NOMO-1 (cell line): ENCODE measurements around the gene MYO5B.

Source experiments
- DNase-seq, 2 experiments: peaks; one replicate each; lab custom pipeline; 2025; ENCODE audit not compliant: unreplicated experiment in 2 of 2; lab: John Stamatoyannopoulos, UW

The MYO5B gene

GRCh38 chr18:50075772-50076171, 119.2 kb downstream of the MYO5B start:
- DNase-seq: no peak

DNA sequence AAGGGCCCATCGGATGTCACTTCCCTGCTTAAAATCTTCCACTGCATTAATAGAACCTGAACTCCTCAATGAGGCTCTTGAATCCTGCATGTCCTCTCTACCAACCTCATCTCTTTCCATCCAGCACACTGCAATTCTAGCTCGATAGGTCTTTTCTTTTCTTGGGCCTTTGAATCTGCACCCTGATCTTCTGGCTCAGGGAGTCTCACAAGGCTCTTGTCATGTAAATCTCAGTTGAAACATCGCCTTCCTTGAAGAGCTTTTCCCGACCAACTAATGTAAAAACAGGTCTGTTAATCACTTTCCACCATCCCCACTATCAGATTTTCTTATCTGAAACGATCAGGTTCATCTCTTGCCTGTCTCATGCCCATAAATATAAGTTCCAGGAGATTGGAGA, 120.5 kb downstream of the MYO5B start:
- DNase-seq: no peak

- DNase-seq: no peak
Observed at GRCh38 chr18:50073319-50073718, 121.6 kb downstream of the MYO5B start.

DNA sequence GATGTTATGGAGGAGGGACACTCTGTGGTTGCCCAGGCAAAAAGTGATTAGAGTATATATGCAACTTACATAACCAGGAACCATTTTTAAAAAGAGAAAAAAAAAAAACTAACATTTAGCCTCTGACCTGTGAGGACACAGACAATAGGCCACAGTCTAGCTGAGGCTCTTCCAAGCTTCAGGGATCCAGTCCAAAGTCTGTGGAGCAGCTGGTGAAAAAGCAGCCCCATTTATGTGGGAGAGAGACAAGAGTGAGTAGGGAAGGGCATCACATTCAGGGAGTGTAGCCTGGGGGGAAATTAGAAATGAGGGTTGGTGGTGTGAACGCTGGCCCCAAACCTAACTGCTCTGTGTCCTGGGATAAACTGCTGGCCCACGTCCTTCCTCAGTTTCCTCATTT, 122.8 kb downstream of the MYO5B start:
- DNase-seq: no peak

DNA sequence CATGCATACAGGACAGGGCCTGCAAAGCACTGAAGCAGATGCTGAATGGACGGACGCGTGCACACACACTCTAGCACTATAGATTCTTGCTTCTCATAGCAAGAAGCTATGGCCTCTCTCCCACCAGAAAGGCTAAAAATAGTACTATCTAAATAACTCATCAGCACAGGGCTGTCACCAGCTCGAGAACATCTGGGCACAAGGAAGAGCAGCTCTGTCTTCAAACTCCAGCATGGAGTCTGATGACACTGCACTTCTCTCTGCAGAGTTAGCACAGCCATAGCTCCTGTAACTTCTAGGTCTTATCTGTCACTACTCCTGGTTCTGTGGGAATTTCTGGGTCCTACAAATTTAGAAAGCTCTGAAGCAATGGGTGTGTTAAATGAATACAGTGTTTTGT, 123.5 kb downstream of the MYO5B start:
- DNase-seq: no peak

DNA sequence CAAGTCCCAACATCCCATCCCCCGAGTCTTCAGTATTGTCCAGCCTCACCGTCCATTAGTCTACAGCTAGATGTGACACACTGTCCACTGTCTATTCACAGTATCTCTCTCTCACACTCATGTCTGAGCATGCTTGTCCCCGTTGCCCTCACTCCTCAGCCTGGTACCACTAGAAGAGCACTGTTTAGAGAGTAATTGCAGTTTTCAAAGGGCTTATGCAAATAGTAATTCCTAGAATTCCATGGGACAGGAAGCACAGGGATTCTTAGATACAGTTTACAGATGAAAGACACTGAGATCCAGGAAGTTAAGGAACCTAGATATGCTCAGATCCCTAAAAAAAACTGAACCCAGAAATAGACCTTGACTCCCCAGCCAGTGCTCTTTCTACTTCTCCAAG, 125.5 kb downstream of the MYO5B start:
- no peak for DNase-seq

DNA sequence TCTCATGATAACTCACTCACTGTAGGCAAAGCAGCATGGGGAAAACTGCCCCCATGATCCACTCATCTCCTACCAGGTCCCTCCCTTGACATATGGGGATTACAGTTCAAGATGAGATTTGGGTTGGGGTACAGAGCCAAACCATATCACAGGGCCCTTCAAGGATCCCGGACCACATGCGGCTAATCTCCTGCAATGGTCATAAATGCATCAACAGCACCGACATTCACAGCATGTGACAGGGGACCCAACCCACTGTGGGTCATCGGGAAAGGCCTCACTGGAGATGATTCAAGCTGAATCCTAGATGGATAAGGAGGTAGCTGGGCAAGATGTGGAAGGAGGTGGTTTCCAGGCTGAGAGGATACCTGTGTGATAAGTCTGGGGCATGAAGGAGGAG, 129.4 kb downstream of the MYO5B start:
- no peak for DNase-seq

DNA sequence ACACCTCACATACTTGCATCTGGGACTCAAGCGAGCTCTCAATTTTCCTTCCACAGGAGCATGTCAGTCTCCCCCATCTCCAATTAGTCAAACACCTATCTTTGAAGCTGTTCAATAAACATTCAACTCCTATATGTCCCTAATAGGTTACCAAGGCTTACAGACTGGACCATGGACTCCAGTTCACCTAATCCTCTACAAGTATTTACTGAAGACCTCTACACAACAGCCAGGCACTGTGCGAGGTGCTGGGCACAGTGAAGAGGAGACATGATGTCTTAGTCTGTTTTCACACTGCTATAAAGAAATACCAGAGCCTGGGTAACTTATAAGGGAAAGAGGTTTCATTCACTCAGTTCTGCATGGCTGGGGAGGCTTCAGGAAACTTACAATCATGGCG, 129.9 kb downstream of the MYO5B start:
- DNase-seq: no peak

GRCh38 chr18:50061876-50062517, 132.9 kb downstream of the MYO5B start:
- DNase-seq: no peak

GRCh38 chr18:50060822-50061221, 134.1 kb downstream of the MYO5B start:
- DNase-seq: no peak

DNA sequence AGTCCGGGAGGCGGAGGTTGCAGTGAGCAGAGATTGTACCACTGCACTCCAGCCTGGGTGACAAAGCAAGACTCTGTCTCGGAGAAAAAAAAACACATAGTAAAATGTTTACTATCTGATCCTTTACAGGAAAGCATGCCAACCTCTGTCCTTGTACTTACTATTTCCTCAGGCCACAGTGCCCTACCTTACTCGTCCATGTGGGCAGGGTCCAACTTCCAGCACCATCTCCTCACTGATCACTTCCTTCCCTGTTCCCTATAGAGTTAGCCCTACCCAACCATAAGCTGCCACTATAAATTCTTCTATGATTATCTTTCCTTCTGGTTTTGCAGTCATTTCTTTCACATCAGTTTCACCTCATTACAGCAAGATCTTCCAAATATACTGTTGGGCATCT, 136.2 kb downstream of the MYO5B start:
- no peak for DNase-seq

- DNase-seq: no peak
Observed at GRCh38 chr18:50057009-50057408, 137.9 kb downstream of the MYO5B start.

- DNase-seq: no peak
Observed at GRCh38 chr18:50056185-50056584, 138.8 kb downstream of the MYO5B start.

DNA sequence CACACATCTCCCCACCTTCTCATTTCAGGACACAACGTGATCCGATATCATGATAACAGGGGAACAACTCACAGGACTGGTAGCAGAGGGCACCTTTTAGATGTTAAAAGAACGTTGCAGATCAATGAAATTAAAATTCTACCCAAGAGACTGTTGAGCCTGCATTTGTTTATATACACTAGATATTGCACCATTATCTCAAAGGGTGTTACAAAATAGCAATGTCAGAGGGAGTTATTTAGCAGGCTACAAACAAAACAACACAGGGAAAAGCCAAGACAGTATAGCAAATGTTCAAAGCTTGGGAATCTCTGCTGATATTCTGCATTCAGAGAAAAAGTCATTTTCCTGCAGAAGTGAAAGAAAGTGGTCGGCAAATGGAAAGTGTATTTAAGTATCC, 139.5 kb downstream of the MYO5B start:
- no peak for DNase-seq

- DNase-seq: no peak
Observed at GRCh38 chr18:50053111-50053510, 141.8 kb downstream of the MYO5B start.

DNA sequence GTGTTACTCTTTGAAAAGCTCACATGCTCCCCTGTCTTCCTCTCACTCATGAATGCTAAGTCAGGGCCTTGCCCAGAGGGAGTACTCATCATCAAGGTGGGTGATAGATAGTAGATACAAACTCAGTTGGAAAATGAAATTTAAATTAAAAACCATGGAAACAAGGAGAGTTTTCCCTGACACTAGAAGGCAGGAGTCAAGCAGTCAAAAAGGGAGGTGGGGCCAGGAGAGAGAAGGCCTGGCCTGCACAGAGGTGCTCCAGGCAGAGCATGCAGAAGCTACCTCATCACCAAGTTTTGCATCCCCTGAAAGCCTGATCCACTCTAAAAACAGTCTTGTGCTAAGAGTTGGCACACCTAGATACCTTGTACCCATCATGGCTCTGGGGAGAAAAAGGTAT, 143.7 kb downstream of the MYO5B start:
- no peak for DNase-seq

DNA sequence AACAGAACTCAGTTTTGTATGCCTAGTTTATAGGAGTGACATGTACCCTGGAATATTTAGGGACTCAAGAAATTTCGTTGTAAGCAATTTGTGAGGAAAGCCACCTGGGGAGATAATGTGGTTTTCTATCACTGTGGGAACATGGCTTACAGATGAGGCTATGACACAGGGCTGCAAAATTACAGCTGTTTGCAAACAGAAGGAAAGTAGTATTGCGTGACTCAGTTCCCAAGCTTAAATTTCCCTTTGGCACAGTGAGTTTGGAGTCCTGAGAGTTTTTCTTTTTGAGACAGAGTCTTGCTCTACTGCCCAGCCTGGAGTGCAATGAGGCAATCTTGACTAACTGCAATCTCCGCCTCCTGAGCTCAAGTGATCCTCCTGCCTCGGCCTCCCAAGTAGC, 149.8 kb downstream of the MYO5B start:
- no peak for DNase-seq

DNA sequence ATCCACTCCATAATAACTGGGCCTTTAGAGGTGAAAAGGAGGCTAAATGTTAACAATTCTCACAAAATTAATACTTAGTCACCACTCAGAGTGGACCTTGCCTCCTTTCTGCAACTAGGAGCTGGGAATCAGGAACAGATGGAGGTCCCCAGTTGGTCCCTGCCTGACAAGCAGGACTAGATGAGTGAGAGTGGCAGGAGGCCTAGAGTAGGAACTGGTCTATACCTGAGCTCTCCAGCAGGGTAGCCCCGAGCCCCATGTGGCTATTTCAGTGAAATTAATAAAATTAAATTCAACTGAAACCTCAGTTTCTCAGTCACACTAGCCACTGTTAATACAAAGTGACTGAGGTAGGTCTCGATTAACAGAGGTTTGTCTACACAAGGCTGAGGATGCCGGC, 150.5 kb downstream of the MYO5B start:
- DNase-seq: no peak

DNA sequence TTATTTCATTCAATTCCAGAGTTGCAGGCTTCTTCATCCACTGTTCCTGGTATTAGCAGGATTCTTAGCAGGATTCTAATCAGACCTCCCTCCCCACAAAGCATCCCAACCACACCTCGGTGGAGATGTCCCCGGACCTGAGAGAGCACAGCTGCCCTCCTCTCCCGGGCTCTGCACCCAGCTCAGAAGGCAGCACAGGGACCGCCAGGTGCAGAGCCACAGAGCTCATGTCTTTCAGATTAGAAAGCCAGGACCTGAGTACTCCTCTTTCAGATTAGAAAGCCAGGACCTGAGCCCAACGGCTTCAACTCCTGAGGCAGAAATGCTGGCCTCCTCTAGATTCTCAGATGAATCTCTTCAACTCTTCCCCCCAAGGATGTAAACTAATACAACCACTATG, 152.3 kb downstream of the MYO5B start:
- no peak for DNase-seq

- DNase-seq: no peak
Observed at GRCh38 chr18:50039746-50040145, 155.2 kb downstream of the MYO5B start.

DNA sequence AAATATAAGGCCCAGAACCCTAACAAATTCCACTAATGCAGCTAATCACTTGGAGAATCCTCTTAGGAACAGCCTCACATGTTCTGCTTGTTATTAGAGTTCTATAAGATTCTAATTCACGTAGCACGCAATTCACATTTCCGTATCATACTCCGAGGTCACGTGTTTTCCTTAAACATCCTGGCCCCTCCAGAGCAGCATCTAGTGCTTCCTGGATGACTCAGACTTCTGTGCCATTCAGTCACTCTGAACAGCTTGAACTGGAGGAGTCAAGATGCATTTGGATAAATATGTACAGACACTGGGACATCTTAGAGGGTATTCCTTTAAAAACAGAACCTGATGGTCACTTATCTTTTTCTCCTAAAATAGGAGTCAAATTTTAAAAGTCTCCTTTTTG, 156.5 kb downstream of the MYO5B start:
- DNase-seq: peak in 1 of 2 experiments; percentile 7

- no peak for DNase-seq
Observed at GRCh38 chr18:50034029-50034428, 160.9 kb downstream of the MYO5B start.

DNA sequence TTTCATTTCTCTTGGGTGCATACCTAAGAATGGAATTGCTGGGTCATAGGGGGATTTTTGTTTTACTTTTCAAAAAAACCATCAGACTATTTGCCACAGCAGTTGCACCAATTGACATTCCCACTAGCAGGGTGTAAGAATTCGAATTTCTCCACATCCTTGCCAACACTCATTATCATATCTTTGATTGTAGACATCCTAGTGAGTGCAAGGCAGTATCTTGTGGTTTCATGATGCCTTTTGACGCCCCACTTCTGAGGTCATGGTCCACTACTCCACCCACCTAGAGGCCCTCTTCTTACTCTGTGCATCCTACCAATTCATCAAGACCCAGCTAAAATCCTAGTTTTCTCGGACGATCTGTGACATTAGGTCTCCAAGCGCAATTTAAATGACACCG, 161.9 kb downstream of the MYO5B start:
- DNase-seq: no peak
